Esophagus muscularis mucosa (tissue), 4 donors: ENCODE data around the gene GRIK3.

ENCODE experiments used
- CTCF ChIP-seq, 3 experiments: fragments of 200-600 bp in 2 of 3; fragments of 450-650 bp in 1 of 3; sonication (generic) in 2 of 3; IDR thresholded peaks; one replicate each; pipeline ENCODE4 v1.5.1; 2017 to 2019; ENCODE audit warnings: antibody characterized with exemption in 3 of 3, mild to moderate bottlenecking in 2 of 3, moderate library complexity in 1 of 3
- EP300 ChIP-seq: sonication (generic); formaldehyde crosslinking; IDR thresholded peaks from one replicate; pipeline ENCODE4 v1.6.1; 2017; ENCODE audit warnings: antibody characterized with exemption
- POLR2A ChIP-seq: fragments of 450-650 bp; IDR thresholded peaks from one replicate; pipeline ENCODE4 v1.6.1; 2017; ENCODE audit warnings: antibody characterized with exemption, moderate library complexity, mild to moderate bottlenecking, low read depth
- POLR2AphosphoS5 ChIP-seq, 2 donors: sonication (generic); formaldehyde crosslinking; IDR thresholded peaks; one replicate each; pipeline ENCODE4 v1.6.1; 2017; ENCODE audit warnings: antibody characterized with exemption in 2 of 2

- no peak for TF ChIP-seq CTCF (IDR thresholded peaks at IDR 0.05)
- no peak for TF ChIP-seq POLR2A
- TF ChIP-seq EP300 = no peak
- TF ChIP-seq POLR2AphosphoS5 (IDR thresholded peaks at IDR 0.05) = no peak
Measured at GRCh38 chr1:37037690-37038089, 3.4 kb upstream of the GRIK3 start.
